ENCODE data around the gene MAP2K1.

The MAP2K1 gene

DNA sequence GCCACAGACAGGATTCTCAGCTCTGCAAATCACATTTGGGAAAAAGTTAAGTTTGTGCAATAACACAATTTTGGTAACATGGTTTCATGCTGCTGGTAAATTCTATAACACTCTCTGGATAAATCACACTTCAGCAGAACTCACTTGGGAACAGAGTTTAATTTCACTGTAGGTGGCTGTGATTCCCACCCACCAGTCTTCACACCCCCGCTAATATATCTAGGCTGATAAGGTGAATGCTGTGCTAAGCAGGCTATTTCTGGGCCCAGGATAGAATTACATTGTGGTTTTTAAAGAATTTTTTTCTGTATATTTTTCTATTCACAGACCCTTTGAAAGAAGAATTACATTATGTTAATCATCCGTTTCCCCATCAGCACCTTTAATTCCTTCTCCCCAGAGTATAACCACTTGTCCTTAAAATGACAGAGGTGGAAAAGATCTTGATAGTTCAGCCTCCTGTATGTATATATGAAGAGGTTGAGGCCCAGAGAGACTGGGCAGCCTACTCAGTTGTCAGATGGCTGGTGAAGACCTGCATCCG is 22.9 kb downstream of the MAP2K1 start (continued):
- TF ChIP-seq ZNF214 (tag by site-specific recombination; IDR thresholded peaks at IDR 0.05; ENCODE audit: borderline replicate concordance) = no peak
- TF ChIP-seq ZNF133 (tag by site-specific recombination; IDR thresholded peaks at IDR 0.05) = no peak
- TF ChIP-seq ZNF274 (IDR thresholded peaks at IDR 0.05; ENCODE audit: low read length) = no peak
- no peak for TF ChIP-seq ZNF274 (tag by site-specific recombination; IDR thresholded peaks at IDR 0.05; ENCODE audit: borderline replicate concordance)
- no peak for TF ChIP-seq KLF7 (tag by site-specific recombination; IDR thresholded peaks at IDR 0.05; ENCODE audit: borderline replicate concordance)
- TF ChIP-seq ZNF449 (tag by site-specific recombination; IDR thresholded peaks at IDR 0.05) = no peak
- no peak for TF ChIP-seq ZNF529 (tag by site-specific recombination; IDR thresholded peaks at IDR 0.05; ENCODE audit: insufficient replicate concordance)
- TF ChIP-seq ZBTB21 (tag by site-specific recombination; IDR thresholded peaks at IDR 0.05) = no peak
- TF ChIP-seq, protein P1, sequence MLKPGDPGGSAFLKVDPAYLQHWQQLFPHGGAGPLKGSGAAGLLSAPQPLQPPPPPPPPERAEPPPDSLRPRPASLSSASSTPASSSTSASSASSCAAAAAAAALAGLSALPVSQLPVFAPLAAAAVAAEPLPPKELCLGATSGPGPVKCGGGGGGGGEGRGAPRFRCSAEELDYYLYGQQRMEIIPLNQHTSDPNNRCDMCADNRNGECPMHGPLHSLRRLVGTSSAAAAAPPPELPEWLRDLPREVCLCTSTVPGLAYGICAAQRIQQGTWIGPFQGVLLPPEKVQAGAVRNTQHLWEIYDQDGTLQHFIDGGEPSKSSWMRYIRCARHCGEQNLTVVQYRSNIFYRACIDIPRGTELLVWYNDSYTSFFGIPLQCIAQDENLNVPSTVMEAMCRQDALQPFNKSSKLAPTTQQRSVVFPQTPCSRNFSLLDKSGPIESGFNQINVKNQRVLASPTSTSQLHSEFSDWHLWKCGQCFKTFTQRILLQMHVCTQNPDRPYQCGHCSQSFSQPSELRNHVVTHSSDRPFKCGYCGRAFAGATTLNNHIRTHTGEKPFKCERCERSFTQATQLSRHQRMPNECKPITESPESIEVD (tag by site-specific recombination; IDR thresholded peaks at IDR 0.05) = peak; percentile 67
- TF ChIP-seq OSR2 (tag by site-specific recombination; IDR thresholded peaks at IDR 0.05) = peak; percentile 43; the same call in 1 of the 2 replicates
- no peak for TF ChIP-seq ZBTB1 (tag by site-specific recombination; IDR thresholded peaks at IDR 0.05)
- TF ChIP-seq ZXDB (tag by site-specific recombination; IDR thresholded peaks at IDR 0.05) = 0 out of 2 replicates have a peak, but pooled peaks have one; percentile 36
- TF ChIP-seq ZNF24 (tag by site-specific recombination; IDR thresholded peaks at IDR 0.05) = no peak
- TF ChIP-seq ZNF184 (tag by site-specific recombination; IDR thresholded peaks at IDR 0.05) = no peak
- no peak for TF ChIP-seq ZNF114 (tag by site-specific recombination; IDR thresholded peaks at IDR 0.05)
- TF ChIP-seq HIC1 (tag by site-specific recombination; IDR thresholded peaks at IDR 0.05) = no peak
- TF ChIP-seq ZNF768 (tag by site-specific recombination; IDR thresholded peaks at IDR 0.05) = 0 out of 2 replicates have a peak, but pooled peaks have one; percentile 7
- no peak for TF ChIP-seq ZNF266 (tag by site-specific recombination; IDR thresholded peaks at IDR 0.05; ENCODE audit: low read depth)
- TF ChIP-seq ZNF560 (tag by site-specific recombination; IDR thresholded peaks at IDR 0.05; ENCODE audit: borderline replicate concordance) = no peak
- TF ChIP-seq ZNF341 (tag by site-specific recombination; IDR thresholded peaks at IDR 0.05; ENCODE audit: low read depth) = no peak
- peak; percentile 40; the same call in 1 of the 2 replicates for TF ChIP-seq GFI1B (tag by site-specific recombination; IDR thresholded peaks at IDR 0.05)
- TF ChIP-seq, protein P2, sequence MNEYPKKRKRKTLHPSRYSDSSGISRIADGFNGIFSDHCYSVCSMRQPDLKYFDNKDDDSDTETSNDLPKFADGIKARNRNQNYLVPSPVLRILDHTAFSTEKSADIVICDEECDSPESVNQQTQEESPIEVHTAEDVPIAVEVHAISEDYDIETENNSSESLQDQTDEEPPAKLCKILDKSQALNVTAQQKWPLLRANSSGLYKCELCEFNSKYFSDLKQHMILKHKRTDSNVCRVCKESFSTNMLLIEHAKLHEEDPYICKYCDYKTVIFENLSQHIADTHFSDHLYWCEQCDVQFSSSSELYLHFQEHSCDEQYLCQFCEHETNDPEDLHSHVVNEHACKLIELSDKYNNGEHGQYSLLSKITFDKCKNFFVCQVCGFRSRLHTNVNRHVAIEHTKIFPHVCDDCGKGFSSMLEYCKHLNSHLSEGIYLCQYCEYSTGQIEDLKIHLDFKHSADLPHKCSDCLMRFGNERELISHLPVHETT (tag by site-specific recombination; IDR thresholded peaks at IDR 0.05) = no peak
- TF ChIP-seq, protein P3, sequence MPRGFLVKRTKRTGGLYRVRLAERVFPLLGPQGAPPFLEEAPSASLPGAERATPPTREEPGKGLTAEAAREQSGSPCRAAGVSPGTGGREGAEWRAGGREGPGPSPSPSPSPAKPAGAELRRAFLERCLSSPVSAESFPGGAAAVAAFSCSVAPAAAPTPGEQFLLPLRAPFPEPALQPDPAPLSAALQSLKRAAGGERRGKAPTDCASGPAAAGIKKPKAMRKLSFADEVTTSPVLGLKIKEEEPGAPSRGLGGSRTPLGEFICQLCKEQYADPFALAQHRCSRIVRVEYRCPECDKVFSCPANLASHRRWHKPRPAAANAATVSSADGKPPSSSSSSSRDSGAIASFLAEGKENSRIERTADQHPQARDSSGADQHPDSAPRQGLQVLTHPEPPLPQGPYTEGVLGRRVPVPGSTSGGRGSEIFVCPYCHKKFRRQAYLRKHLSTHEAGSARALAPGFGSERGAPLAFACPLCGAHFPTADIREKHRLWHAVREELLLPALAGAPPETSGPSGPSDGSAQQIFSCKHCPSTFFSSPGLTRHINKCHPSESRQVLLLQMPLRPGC (tag by site-specific recombination; IDR thresholded peaks at IDR 0.05) = no peak
- peak; percentile 98 for TF ChIP-seq ZFHX2 (tag by site-specific recombination; conservative IDR thresholded peaks at IDR 0.05)
- no peak for TF ChIP-seq KLF16 (tag by site-specific recombination; IDR thresholded peaks at IDR 0.05)
- no peak for TF ChIP-seq SCRT2 (tag by site-specific recombination; IDR thresholded peaks at IDR 0.05)
- TF ChIP-seq ZNF473 (tag by site-specific recombination; IDR thresholded peaks at IDR 0.05) = no peak
- TF ChIP-seq SP3 (tag by site-specific recombination; IDR thresholded peaks at IDR 0.05) = no peak
- no peak for TF ChIP-seq BCL11B (tag by site-specific recombination; IDR thresholded peaks at IDR 0.05; ENCODE audit: low read depth)
- TF ChIP-seq, protein P4, sequence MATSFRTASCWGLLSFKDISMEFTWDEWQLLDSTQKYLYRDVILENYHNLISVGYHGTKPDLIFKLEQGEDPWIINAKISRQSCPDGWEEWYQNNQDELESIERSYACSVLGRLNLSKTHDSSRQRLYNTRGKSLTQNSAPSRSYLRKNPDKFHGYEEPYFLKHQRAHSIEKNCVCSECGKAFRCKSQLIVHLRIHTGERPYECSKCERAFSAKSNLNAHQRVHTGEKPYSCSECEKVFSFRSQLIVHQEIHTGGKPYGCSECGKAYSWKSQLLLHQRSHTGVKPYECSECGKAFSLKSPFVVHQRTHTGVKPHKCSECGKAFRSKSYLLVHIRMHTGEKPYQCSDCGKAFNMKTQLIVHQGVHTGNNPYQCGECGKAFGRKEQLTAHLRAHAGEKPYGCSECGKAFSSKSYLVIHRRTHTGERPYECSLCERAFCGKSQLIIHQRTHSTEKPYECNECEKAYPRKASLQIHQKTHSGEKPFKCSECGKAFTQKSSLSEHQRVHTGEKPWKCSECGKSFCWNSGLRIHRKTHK (tag by site-specific recombination; IDR thresholded peaks at IDR 0.05) = no peak
- TF ChIP-seq ZNF211 (tag by site-specific recombination; IDR thresholded peaks at IDR 0.05; ENCODE audit: low read depth) = no peak
- TF ChIP-seq ZNF555 (tag by site-specific recombination; conservative IDR thresholded peaks at IDR 0.05) = no peak
